Left lung (tissue), 10 donors: Measurements from ENCODE around the gene COMMD1. TPM values are rescaled to one million over a fixed set of nuclear protein-coding genes. Genes with fewer than 3 reads are reported as not detected.

Experiments used
- ATAC-seq: fragments of 200-7000 bp; cut with Tn5 transposase; one replicate; pipeline ENCODE4 v1.9.1; 2020; ENCODE audit warnings: moderate library complexity
- DNase-seq, 4 donors: peaks; one replicate each; pipeline ENCODE4 v3.0.0-alpha.2; 2013 to 2020
- H3K27ac ChIP-seq, 2 donors: fragments of 200-600 bp; sonication (generic) in 1 of 2; one replicate each; pipeline versions ENCODE4 v1.5.0 to v1.8.0; 2020 to 2021
- H3K27me3 ChIP-seq, 2 donors: fragments of 200-600 bp; sonication (generic) in 1 of 2; one replicate each; pipeline versions ENCODE4 v1.5.0 to v1.8.0; 2020 to 2021
- H3K36me3 ChIP-seq, 2 donors: fragments of 200-600 bp; sonication (generic) in 1 of 2; one replicate each; pipeline versions ENCODE4 v1.5.0 to v1.8.0; 2020 to 2021
- H3K4me1 ChIP-seq, 2 donors: fragments of 200-600 bp; one replicate each; pipeline ENCODE4 v1.8.0; 2021
- H3K4me3 ChIP-seq, 2 donors: fragments of 200-600 bp; sonication (generic) in 1 of 2; one replicate each; pipeline versions ENCODE4 v1.5.0 to v1.8.0; 2020 to 2021; ENCODE audit warnings: mild to moderate bottlenecking in 1 of 2
- H3K9me3 ChIP-seq, 2 donors: fragments of 200-600 bp; sonication (generic) in 1 of 2; one replicate each; pipeline versions ENCODE4 v1.5.0 to v1.8.0; 2020 to 2021
- intact Hi-C, 2 donors: fragments of 100-400 bp; cut with DNase I; formaldehyde crosslinking; loops; one replicate each; pipeline versions ENCODE4 v1.11.2 to v1.14.2; 2022
- polyA plus RNA-seq, 6 donors: library from polyadenylated mRNA; unstranded; fragments of 120-200 nt; gene quantifications; one replicate each; pipeline ENCODE4 v1.2.1, GENCODE V29; 2013; ENCODE audit not compliant: insufficient read length in 6 of 6
- total RNA-seq, 2 donors: library from RNA; stranded (reverse); fragmentation: NEBNext Ultra II Directional; extraction: Animal tissue kit (Norgen Biotek cat#: 25700); gene quantifications; one replicate each; pipeline ENCODE4 v1.2.1, GENCODE V29; 2021
- TF ChIP-seq, protein P1 (sequence below), 2 donors: fragments of 200-600 bp; sonication (generic) in 1 of 2; IDR thresholded peaks; one replicate each; pipeline versions ENCODE4 v1.5.0 to v1.8.0; 2021; ENCODE audit warnings: antibody characterized with exemption in 2 of 2
- donor health status: DM: no; HTN: yes; CAD: no.
- donor health status: DM: no; HTN: no; CAD: no.

COMMD1 gene
- total and polyA plus RNA-seq, 8 donors = 34.1 to 91.5 (median 77.3) TPM

GRCh38 chr2:62007555-62007954 lies 102.1 kb downstream of the COMMD1 start:
- H3K4me1 ChIP-seq = no peaks in the 10 kb centered on the region
- H3K27me3 ChIP-seq = no peaks in the 10 kb centered on the region
- intact Hi-C loops = no loop called here
- TF ChIP-seq, protein P1, sequence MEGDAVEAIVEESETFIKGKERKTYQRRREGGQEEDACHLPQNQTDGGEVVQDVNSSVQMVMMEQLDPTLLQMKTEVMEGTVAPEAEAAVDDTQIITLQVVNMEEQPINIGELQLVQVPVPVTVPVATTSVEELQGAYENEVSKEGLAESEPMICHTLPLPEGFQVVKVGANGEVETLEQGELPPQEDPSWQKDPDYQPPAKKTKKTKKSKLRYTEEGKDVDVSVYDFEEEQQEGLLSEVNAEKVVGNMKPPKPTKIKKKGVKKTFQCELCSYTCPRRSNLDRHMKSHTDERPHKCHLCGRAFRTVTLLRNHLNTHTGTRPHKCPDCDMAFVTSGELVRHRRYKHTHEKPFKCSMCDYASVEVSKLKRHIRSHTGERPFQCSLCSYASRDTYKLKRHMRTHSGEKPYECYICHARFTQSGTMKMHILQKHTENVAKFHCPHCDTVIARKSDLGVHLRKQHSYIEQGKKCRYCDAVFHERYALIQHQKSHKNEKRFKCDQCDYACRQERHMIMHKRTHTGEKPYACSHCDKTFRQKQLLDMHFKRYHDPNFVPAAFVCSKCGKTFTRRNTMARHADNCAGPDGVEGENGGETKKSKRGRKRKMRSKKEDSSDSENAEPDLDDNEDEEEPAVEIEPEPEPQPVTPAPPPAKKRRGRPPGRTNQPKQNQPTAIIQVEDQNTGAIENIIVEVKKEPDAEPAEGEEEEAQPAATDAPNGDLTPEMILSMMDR (IDR thresholded peaks at IDR 0.05) = no peak
- no peaks in the 10 kb centered on the region for H3K9me3 ChIP-seq
- DNase-seq = no peak
- no peaks in the 10 kb centered on the region for H3K36me3 ChIP-seq
- no peak for ATAC-seq
- no peak overlapping the region for H3K27ac ChIP-seq
- no peak overlapping the region for H3K4me3 ChIP-seq

GRCh38 chr2:62010632-62011256 lies 105.3 kb downstream of the COMMD1 start:
- H3K27ac ChIP-seq = peak overlapping the region in 1 of 2 donors; percentile 35
- peaks cover 0 to 20% of the 10 kb centered on the region in 2 donors for H3K4me1 ChIP-seq
- intact Hi-C loops = no loop called here
- TF ChIP-seq, protein P1 (IDR thresholded peaks at IDR 0.05) = no peak
- DNase-seq (no peak), ATAC-seq (no peak)
- no peaks in the 10 kb centered on the region for H3K27me3 ChIP-seq
- H3K36me3 ChIP-seq = no peaks in the 10 kb centered on the region
- no peak overlapping the region for H3K4me3 ChIP-seq
- H3K9me3 ChIP-seq = no peaks in the 10 kb centered on the region

- intact Hi-C loops = no loop called here
- H3K27ac ChIP-seq = peak overlapping the region in 1 of 2 donors; percentile 15
- ATAC-seq (no peak), DNase-seq (no peak)
- H3K9me3 ChIP-seq = no peaks in the 10 kb centered on the region
- H3K4me1 ChIP-seq = peaks cover 0 to 22% of the 10 kb centered on the region in 2 donors
- no peak overlapping the region for H3K4me3 ChIP-seq
- TF ChIP-seq, protein P1 (IDR thresholded peaks at IDR 0.05) = no peak
- no peaks in the 10 kb centered on the region for H3K27me3 ChIP-seq
- no peaks in the 10 kb centered on the region for H3K36me3 ChIP-seq
Observed at GRCh38 chr2:62013641-62014040, 108.2 kb downstream of the COMMD1 start.

GRCh38 chr2:62014102-62014501 lies 108.6 kb downstream of the COMMD1 start:
- H3K9me3 ChIP-seq = no peaks in the 10 kb centered on the region
- peak; percentile 94 for ATAC-seq
- peaks cover 0 to 22% of the 10 kb centered on the region in 2 donors for H3K4me1 ChIP-seq

GRCh38 chr2:62016957-62017356 lies 111.5 kb downstream of the COMMD1 start:
- Histone ChIP-seq H3K27me3 (no peaks in the 10 kb centered on the region), H3K9me3 (no peaks in the 10 kb centered on the region), H3K36me3 (no peaks in the 10 kb centered on the region), H3K27ac (no peak overlapping the region), H3K4me3 (no peak overlapping the region), H3K4me1 (peaks cover 0 to 22% of the 10 kb centered on the region in 2 donors)
- TF ChIP-seq, protein P1 (IDR thresholded peaks at IDR 0.05) = no peak
- ATAC-seq (no peak), DNase-seq (no peak)
- intact Hi-C loops = no loop called here

More at GRCh38 chr2:62014102-62014501, 108.6 kb downstream of the COMMD1 start:
- Histone ChIP-seq H3K36me3 (no peaks in the 10 kb centered on the region), H3K4me3 (no peak overlapping the region), H3K27ac (peak overlapping the region in 1 of 2 donors; percentile 15), H3K27me3 (no peaks in the 10 kb centered on the region)
- peak in 3 of 4 donors; percentile 34 to 88 (median 79) for DNase-seq
- intact Hi-C loops = no loop called here
- TF ChIP-seq, protein P1 (IDR thresholded peaks at IDR 0.05) = no peak
